SU-DHL-6 (cell line): ENCODE results near the gene SCTR.

Experiments
- H2AFZ ChIP-seq: fragments of 200-600 bp; sonication (generic); 2 replicates; pipeline ENCODE4 v1.6.1; 2014; ENCODE audit warnings: low read depth, mild to moderate bottlenecking, moderate library complexity, mixed read lengths, antibody characterized with exemption, low read length; ENCODE audit not compliant: severe bottlenecking
- H3F3A ChIP-seq: fragments of 200-600 bp; shearing (Covaris generic); 2 replicates; pipeline ENCODE4 v1.6.0; 2016; ENCODE audit warnings: antibody characterized with exemption, mild to moderate bottlenecking; ENCODE audit not compliant: insufficient read depth
- H3K27ac ChIP-seq: fragments of 200-600 bp; sonication (generic); 2 replicates; pipeline ENCODE4 v1.5.1; 2016; ENCODE audit warnings: low read depth, mild to moderate bottlenecking, low read length, moderate library complexity, mixed read lengths
- H3K27me3 ChIP-seq: fragments of 200-600 bp; sonication (generic), shearing (Covaris generic); 2 replicates; pipeline ENCODE4 v1.6.0; 2014; ENCODE audit warnings: mild to moderate bottlenecking, low read length
- H3K36me3 ChIP-seq: fragments of 200-600 bp; sonication (generic); 2 replicates; pipeline ENCODE4 v1.6.1; 2014; ENCODE audit warnings: mild to moderate bottlenecking, low read length, mixed read lengths
- H3K4me2 ChIP-seq: fragments of 300-600, 200-600 bp; shearing (Covaris generic), sonication (generic); 2 replicates; pipeline ENCODE4 v1.6.0; 2014; ENCODE audit warnings: low read length, low read depth, mild to moderate bottlenecking; ENCODE audit not compliant: poor library complexity, severe bottlenecking
- H3K4me3 ChIP-seq: fragments of 200-600 bp; sonication (generic); 2 replicates; pipeline ENCODE4 v1.5.1; 2014; ENCODE audit warnings: antibody characterized with exemption, low read length, mild to moderate bottlenecking, mixed read lengths; ENCODE audit not compliant: insufficient read depth, poor library complexity, severe bottlenecking
- H3K79me2 ChIP-seq: fragments of 200-600 bp; sonication (generic); 2 replicates; pipeline ENCODE4 v1.6.1; 2014; ENCODE audit warnings: mild to moderate bottlenecking, low read length, moderate library complexity; ENCODE audit not compliant: insufficient read depth
- H3K9ac ChIP-seq: fragments of 200-600 bp; sonication (generic); 2 replicates; pipeline ENCODE4 v1.7.0; 2014; ENCODE audit warnings: mild to moderate bottlenecking, low read length
- H3K9me2 ChIP-seq: fragments of 200-600 bp; sonication (generic); replicated peaks from 2 replicates; pipeline ENCODE4 v1.6.1; 2014; ENCODE audit warnings: low read length; ENCODE audit not compliant: insufficient read depth
- H3K9me3 ChIP-seq: fragments of 200-600 bp; sonication (generic); 2 replicates; pipeline ENCODE4 v1.6.1; 2014; ENCODE audit warnings: low read length, mixed read lengths; ENCODE audit not compliant: insufficient read depth
- H4K20me1 ChIP-seq: fragments of 200-600 bp; sonication (generic); 2 replicates; pipeline ENCODE4 v1.6.1; 2014; ENCODE audit warnings: low read depth, mild to moderate bottlenecking, antibody characterized with exemption, low read length, moderate library complexity, mixed read lengths
- EZH2phosphoT487 ChIP-seq: fragments of 200-600 bp; sonication (generic), shearing (Covaris generic); conservative IDR thresholded peaks from 2 replicates; pipeline ENCODE4 v1.6.1; 2018; ENCODE audit warnings: mild to moderate bottlenecking, antibody characterized with exemption, low read length, moderate library complexity, mixed read lengths
- TF ChIP-seq, protein P1 (sequence below): fragments of 200-600 bp; sonication (generic); IDR thresholded peaks from one replicate; pipeline ENCODE4 v1.5.1; 2017; ENCODE audit warnings: antibody characterized with exemption, mild to moderate bottlenecking, low read length, moderate library complexity; ENCODE audit not compliant: insufficient read depth, poor library complexity, severe bottlenecking

The SCTR gene

DNA sequence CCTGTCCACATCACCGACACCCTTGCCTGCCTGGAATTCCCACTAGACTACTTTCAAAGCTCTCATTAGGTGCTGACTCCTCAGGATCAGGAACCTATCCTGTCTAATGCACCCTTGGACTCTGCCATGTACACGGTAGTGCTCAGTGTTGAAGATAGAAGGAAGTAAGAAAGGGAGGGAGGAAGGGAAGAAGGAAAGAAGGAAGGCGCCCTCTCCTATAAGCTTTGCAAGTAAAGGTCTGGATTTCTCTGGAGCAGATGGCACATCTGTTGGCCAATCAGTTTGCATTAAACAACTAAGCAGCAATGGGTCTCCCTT, 45.3 kb downstream of the SCTR start:
- TF ChIP-seq EZH2phosphoT487, result no peak
- TF ChIP-seq, protein P1, sequence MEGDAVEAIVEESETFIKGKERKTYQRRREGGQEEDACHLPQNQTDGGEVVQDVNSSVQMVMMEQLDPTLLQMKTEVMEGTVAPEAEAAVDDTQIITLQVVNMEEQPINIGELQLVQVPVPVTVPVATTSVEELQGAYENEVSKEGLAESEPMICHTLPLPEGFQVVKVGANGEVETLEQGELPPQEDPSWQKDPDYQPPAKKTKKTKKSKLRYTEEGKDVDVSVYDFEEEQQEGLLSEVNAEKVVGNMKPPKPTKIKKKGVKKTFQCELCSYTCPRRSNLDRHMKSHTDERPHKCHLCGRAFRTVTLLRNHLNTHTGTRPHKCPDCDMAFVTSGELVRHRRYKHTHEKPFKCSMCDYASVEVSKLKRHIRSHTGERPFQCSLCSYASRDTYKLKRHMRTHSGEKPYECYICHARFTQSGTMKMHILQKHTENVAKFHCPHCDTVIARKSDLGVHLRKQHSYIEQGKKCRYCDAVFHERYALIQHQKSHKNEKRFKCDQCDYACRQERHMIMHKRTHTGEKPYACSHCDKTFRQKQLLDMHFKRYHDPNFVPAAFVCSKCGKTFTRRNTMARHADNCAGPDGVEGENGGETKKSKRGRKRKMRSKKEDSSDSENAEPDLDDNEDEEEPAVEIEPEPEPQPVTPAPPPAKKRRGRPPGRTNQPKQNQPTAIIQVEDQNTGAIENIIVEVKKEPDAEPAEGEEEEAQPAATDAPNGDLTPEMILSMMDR, result no peak
- Histone ChIP-seq H3K9ac (no peak overlapping the region), H3K79me2 (no peaks in the 10 kb centered on the region), H4K20me1 (no peaks in the 10 kb centered on the region), H3K4me2 (no peak overlapping the region), H3F3A (no peaks in the 10 kb centered on the region), H3K9me3 (no peaks in the 10 kb centered on the region), H2AFZ (no peak overlapping the region), H3K4me3 (no peak overlapping the region), H3K27me3 (no peaks in the 10 kb centered on the region), H3K9me2 (no peaks in the 10 kb centered on the region), H3K36me3 (no peaks in the 10 kb centered on the region), H3K27ac (no peak overlapping the region)

DNA sequence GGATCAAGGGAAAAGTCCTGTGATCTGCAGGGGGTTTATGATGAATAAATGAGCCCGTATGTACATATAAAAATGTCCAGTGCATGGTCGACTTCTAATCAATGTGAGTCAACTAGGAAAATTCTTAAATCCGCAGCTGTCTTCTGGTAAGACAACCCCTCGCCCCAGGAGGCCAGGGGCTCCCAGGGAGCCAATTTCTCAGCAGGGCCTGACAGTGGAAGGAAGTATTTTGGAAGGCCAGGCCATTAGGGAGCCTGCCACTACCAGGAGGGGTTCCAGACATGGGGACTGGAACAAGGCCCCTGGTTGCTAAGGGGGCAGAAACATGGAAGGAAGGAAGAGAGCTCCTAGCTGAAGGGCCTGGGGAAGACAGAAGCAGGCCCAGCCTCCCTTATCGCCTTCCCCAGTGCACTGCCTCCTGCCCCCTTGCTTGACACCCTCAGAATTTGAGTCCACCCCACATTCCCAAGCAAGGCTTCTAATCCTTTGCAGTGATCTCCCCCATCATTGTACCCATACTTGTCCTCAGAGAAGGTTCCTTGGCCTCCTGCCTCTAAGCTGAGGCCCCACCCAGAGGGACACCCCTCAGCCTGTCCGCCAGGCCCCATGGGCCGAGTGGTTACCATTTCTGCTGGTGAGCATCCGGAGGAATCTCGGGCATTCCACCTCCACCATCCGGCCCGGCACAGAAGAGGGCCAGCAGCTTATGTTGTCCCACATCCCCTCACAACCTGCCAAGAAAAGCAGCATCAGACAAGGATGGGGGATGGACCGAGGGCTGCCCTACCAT, 45.9 kb downstream of the SCTR start:
- Histone ChIP-seq H3K27ac (no peak overlapping the region), H3K4me2 (no peak overlapping the region), H3F3A (no peaks in the 10 kb centered on the region), H3K36me3 (no peaks in the 10 kb centered on the region), H2AFZ (no peak overlapping the region), H3K9me2 (no peaks in the 10 kb centered on the region), H3K79me2 (no peaks in the 10 kb centered on the region), H3K9ac (no peak overlapping the region), H3K27me3 (no peaks in the 10 kb centered on the region), H3K4me3 (no peak overlapping the region), H4K20me1 (no peaks in the 10 kb centered on the region), H3K9me3 (no peaks in the 10 kb centered on the region)
- TF ChIP-seq EZH2phosphoT487, result no peak
- TF ChIP-seq, protein P1, result no peak

DNA sequence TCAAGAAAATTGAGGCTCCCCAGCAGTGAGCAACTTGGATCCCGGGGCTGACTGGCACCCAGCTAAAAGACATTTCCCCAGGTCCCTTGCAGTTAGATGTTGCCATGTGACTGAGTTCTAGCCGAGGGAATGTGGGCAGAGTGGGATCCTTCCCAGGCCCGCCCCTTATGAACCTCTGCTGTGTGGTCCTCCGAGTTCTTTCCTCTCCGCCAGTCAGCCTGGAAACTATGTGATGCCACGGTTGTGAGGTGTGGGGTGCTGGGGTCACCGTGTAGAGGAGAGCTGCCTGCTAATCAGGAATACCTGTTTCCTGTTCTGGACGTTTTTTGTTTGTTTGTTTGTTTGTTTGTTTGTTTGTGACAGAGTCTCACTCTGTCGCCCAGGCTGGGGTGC, 47.2 kb downstream of the SCTR start:
- no peak for TF ChIP-seq EZH2phosphoT487
- TF ChIP-seq, protein P1, result no peak
- Histone ChIP-seq H3K4me2 (no peak overlapping the region), H3K79me2 (no peaks in the 10 kb centered on the region), H3K27me3 (no peaks in the 10 kb centered on the region), H3K9ac (no peak overlapping the region), H3K36me3 (no peaks in the 10 kb centered on the region), H3K9me3 (no peaks in the 10 kb centered on the region), H2AFZ (no peak overlapping the region), H4K20me1 (no peaks in the 10 kb centered on the region), H3K9me2 (no peaks in the 10 kb centered on the region), H3F3A (no peaks in the 10 kb centered on the region), H3K27ac (no peak overlapping the region), H3K4me3 (no peak overlapping the region)
